ENCODE results near the gene ZNF518B. TPM values are rescaled to one million over a fixed set of nuclear protein-coding genes. Genes with fewer than 3 reads are reported as not detected.

The ZNF518B gene, protein sequence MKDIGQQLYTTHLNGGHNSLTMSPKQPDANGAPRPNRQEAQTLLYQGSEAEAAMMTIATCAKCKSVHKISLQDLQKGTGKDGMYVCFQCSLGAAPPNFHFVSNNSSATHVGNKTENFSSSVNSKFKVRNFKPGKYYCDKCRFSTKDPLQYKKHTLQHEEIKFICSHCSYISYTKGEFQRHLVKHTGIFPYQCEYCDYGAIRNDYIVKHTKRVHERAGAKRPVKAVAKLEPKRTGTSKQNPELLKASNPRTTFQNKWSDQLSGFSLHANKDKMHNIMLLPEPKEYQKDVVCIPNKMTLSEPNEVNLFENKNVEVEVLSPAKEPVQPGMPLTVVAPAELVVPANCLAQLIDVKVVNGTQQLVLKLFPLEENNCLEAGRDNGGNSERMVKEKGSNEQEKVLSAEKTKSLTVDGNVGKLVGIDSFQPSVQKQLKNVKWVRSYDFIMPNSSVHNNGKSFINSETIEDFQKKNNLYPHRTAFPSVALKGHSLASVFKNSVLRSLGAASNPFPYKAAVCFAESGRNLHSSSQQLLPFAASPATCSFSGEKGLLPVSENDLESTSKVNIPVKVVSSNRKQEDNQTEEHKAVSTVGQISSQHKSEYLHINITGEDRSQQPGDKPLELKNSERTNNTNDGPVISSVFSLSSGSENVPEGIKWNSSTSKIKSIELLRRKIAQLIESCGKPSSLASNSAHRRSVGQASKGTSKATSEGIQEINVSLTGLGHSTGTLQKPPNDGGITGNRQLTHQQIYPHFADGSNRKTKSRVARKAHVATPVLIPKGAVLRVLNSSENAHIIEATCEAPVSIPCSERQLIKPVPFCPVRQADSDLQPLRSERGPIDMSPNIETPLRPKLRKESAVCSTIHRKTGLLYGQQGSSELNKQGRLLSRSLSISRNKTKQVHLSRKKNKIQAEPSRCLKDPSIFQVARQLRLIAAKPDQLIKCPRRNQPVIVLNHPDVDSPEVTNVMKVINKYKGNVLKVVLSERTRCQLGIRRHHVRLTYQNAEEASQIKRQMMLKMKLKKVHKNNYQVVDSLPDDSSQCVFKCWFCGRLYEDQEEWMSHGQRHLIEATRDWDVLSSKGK
- 37.6 and 44.0 TPM in 2 replicates for total RNA-seq (ENCODE audit: low replicate concordance)
- long read RNA-seq, full-length matches to known transcripts, result 35 of 69 reads
- long read RNA-seq, partial matches to known transcripts, result 1 of 69 reads
- long read RNA-seq, other reads (novel, unspliced or antisense), result 33 of 69 reads

DNA sequence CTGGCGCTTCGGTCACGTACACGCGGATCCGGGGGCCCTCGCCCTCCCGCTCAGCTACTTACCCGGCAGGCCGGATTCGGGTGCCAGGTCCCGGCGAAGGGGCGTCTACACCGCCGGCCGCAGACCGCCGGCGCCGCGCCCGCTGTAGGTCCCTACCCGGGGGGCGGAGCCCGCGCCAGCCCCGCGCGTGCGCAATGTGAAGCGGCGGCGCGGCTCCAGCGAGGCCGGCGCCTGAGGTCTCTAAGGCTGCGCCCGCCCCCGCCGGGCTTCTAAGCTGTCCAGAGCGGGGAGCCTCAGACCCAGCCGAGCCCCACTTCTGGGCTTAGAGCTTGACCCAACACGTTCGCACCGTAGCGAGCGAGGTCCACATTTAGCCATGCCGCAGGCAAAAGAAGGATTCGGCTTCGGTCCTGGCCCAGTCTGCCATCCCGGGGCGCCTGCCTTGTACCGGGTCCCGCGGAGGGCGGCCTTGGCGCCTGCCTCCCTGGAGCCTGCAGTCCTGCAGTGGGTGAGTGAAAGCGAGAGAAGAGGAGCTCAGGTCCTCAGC lies at the start of gene ZNF518B:
Gene ZNF518B (minus strand): TSS at position 172 of the 547 bp plus-strand sequence. CDS start 11,098 bp downstream, outside the sequence.
- TF ChIP-seq, protein P1, sequence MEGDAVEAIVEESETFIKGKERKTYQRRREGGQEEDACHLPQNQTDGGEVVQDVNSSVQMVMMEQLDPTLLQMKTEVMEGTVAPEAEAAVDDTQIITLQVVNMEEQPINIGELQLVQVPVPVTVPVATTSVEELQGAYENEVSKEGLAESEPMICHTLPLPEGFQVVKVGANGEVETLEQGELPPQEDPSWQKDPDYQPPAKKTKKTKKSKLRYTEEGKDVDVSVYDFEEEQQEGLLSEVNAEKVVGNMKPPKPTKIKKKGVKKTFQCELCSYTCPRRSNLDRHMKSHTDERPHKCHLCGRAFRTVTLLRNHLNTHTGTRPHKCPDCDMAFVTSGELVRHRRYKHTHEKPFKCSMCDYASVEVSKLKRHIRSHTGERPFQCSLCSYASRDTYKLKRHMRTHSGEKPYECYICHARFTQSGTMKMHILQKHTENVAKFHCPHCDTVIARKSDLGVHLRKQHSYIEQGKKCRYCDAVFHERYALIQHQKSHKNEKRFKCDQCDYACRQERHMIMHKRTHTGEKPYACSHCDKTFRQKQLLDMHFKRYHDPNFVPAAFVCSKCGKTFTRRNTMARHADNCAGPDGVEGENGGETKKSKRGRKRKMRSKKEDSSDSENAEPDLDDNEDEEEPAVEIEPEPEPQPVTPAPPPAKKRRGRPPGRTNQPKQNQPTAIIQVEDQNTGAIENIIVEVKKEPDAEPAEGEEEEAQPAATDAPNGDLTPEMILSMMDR (conservative IDR thresholded peaks at IDR 0.05), result no peak
- peaks cover 38% of the 10 kb centered on the region for H3K27me3 Mint-ChIP-seq
- peak within 1 kb of the TSS; percentile 91 for H3K27ac Mint-ChIP-seq
- DNase-seq (ENCODE audit: extremely low spot score, unreplicated experiment), result peak; percentile 79
- peaks cover 34% of the 10 kb centered on the region for H3K36me3 Mint-ChIP-seq
- H3K4me1 Mint-ChIP-seq (ENCODE audit: unreplicated experiment), result peaks cover 3% of the 10 kb centered on the region
- peak within 1 kb of the TSS; percentile 92 for H3K4me3 Mint-ChIP-seq
- H3K9me3 Mint-ChIP-seq, result peaks cover 13% of the 10 kb centered on the region

DNA sequence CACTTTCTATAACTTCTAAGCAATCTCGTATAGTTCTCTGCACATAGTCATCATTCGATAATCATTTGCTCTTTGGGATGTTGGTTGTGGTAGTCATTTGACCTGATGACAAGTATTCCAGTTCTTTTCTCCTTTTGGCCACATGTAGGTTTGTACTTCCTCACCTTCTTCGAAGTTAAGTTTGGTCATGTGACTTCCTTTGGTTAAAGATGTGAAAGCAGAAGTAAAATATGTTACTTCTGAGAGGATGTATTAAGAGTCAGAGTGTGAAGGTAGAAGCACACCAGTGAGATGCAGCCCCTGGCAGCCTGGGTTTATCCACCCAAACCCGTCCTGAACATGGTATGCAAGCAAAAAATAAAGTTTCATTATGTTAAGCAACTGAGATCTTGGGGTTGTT lies 48.9 kb upstream of the ZNF518B start:
- Mint-ChIP-seq H3K4me1 (ENCODE audit: unreplicated experiment) (no peaks in the 10 kb centered on the region), H3K4me3 (no peak overlapping the region), H3K9me3 (no peaks in the 10 kb centered on the region), H3K27ac (no peak overlapping the region), H3K27me3 (no peaks in the 10 kb centered on the region), H3K36me3 (no peaks in the 10 kb centered on the region)
- TF ChIP-seq, protein P1 (conservative IDR thresholded peaks at IDR 0.05), result no peak
- DNase-seq (ENCODE audit: extremely low spot score, unreplicated experiment), result no peak

DNA sequence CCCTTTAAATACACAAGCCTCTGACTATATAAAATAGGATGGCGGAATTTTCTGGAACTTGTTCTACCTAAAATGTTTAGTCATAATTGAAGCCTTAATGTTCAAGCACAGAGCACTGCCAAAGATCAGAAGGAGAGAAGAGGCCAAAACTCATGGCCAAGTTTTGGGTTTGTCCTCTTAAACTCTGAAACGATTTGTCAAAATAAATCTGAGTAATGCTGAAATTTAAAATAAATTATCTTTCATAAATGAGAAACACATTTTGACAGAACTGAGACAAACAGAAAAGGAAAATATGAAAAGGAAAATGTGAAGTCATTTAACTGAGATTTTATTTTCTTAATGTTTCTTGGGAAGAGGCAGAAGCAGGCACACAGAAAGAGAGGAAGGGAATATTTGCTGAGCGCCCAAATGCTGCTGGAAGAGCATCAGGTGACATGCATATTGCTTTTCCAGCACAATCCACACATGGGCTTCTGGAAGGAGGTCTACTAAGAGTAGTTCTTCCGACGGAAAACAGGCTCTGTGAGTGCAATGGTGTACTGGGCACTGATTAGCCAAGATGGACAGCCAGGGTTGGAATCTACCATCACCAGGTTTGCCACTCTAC lies 47.4 kb upstream of the ZNF518B start:
- H3K4me3 Mint-ChIP-seq, result no peak overlapping the region
- H3K27ac Mint-ChIP-seq, result no peak overlapping the region
- H3K9me3 Mint-ChIP-seq, result no peaks in the 10 kb centered on the region
- TF ChIP-seq, protein P1 (conservative IDR thresholded peaks at IDR 0.05), result no peak
- no peaks in the 10 kb centered on the region for H3K4me1 Mint-ChIP-seq (ENCODE audit: unreplicated experiment)
- H3K27me3 Mint-ChIP-seq, result no peaks in the 10 kb centered on the region
- no peaks in the 10 kb centered on the region for H3K36me3 Mint-ChIP-seq
- DNase-seq (ENCODE audit: extremely low spot score, unreplicated experiment), result no peak

DNA sequence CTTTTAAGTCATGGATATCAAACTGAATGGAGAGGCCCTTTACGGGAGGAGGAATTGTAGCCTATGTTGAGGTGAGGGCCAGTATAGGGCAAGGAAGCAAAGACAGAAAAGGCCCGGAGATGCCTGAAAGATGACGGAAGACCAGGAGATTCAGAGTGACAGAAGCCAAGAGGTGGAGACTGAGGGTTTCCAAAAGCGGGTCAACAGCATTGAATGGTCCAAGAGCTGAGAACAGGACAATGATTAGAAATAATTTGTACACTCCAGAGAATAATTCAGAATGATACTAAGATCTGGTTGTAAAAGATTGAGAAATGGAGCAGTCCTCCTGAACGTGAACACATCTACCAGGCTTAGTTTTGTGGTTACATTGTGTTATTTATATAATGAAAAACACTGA lies 45.5 kb upstream of the ZNF518B start:
- TF ChIP-seq, protein P1 (conservative IDR thresholded peaks at IDR 0.05), result no peak
- H3K27ac Mint-ChIP-seq, result no peak overlapping the region
- no peaks in the 10 kb centered on the region for H3K36me3 Mint-ChIP-seq
- H3K4me3 Mint-ChIP-seq, result no peak overlapping the region
- no peaks in the 10 kb centered on the region for H3K27me3 Mint-ChIP-seq
- DNase-seq (ENCODE audit: extremely low spot score, unreplicated experiment), result no peak
- no peaks in the 10 kb centered on the region for H3K9me3 Mint-ChIP-seq
- H3K4me1 Mint-ChIP-seq (ENCODE audit: unreplicated experiment), result no peaks in the 10 kb centered on the region

DNA sequence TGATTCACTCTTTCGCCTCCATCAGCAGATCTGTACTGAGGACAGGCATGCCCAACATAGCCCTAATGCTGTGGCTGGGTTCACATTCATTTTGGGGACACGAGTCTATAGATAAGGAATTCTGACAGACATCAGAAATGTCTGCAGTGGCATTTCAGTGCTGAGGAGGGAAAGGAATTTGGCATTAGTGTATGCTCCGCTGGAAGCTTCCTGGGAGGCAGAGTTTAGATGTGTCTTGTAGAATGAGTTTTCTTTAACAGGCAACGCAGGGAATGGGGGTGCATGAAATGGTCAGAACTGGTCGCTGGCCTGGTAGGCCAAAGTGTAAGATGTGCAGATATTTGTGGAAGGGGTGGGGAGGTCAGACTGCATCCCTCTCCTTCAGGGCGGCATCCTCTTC lies 43.5 kb upstream of the ZNF518B start:
- Mint-ChIP-seq H3K4me1 (ENCODE audit: unreplicated experiment) (no peaks in the 10 kb centered on the region), H3K27ac (no peak overlapping the region)

More for the DNA sequence above, 43.5 kb upstream of the ZNF518B start:
- no peaks in the 10 kb centered on the region for H3K9me3 Mint-ChIP-seq
- no peaks in the 10 kb centered on the region for H3K36me3 Mint-ChIP-seq
- DNase-seq (ENCODE audit: extremely low spot score, unreplicated experiment), result no peak
- TF ChIP-seq, protein P1 (conservative IDR thresholded peaks at IDR 0.05), result no peak
- H3K4me3 Mint-ChIP-seq, result no peak overlapping the region
- H3K27me3 Mint-ChIP-seq, result no peaks in the 10 kb centered on the region

Measured in type B pancreatic cell (in vitro differentiated cells).